ENCODE measurements around the gene FILIP1.

Gene FILIP1

GRCh38 chr6:75397656-75398465 is 95.7 kb downstream of the FILIP1 start:
- no peaks in the 10 kb centered on the region for H3K27me3 ChIP-seq (ENCODE audit: control insufficient read depth, insufficient read depth, low read length)
- no peaks in the 10 kb centered on the region for H3K36me3 ChIP-seq (ENCODE audit: control insufficient read depth, insufficient read depth, low read length)
- no peaks in the 10 kb centered on the region for H3K4me1 ChIP-seq (ENCODE audit: control insufficient read depth, insufficient read depth, low read length)
- H3K27ac ChIP-seq (ENCODE audit: low read depth, low read length), result no peak overlapping the region
- peaks cover under 1% of the 10 kb centered on the region; the same call in 1 of the 2 replicates for H3K9me3 ChIP-seq (ENCODE audit: control insufficient read depth, insufficient read depth, low read depth, low read length)
- H3K9ac ChIP-seq (ENCODE audit: low read length), result no peak overlapping the region
- H3K4me3 ChIP-seq (ENCODE audit: low read depth, low read length), result no peak overlapping the region

- Histone ChIP-seq H3K27ac (ENCODE audit: low read depth, low read length) (no peak overlapping the region), H3K9ac (ENCODE audit: low read length) (no peak overlapping the region), H3K4me1 (ENCODE audit: control insufficient read depth, insufficient read depth, low read length) (no peaks in the 10 kb centered on the region), H3K9me3 (ENCODE audit: control insufficient read depth, insufficient read depth, low read depth, low read length) (peaks cover 8% of the 10 kb centered on the region; the same call in 1 of the 2 replicates), H3K27me3 (ENCODE audit: control insufficient read depth, insufficient read depth, low read length) (no peaks in the 10 kb centered on the region), H3K36me3 (ENCODE audit: control insufficient read depth, insufficient read depth, low read length) (no peaks in the 10 kb centered on the region), H3K4me3 (ENCODE audit: low read depth, low read length) (no peak overlapping the region)
These were observed 96.4 kb downstream of the FILIP1 start for GRCh38 chr6:75397171-75397570.

- Histone ChIP-seq H3K36me3 (ENCODE audit: control insufficient read depth, insufficient read depth, low read length) (no peaks in the 10 kb centered on the region), H3K27me3 (ENCODE audit: control insufficient read depth, insufficient read depth, low read length) (no peaks in the 10 kb centered on the region), H3K9ac (ENCODE audit: low read length) (no peak overlapping the region), H3K9me3 (ENCODE audit: control insufficient read depth, insufficient read depth, low read depth, low read length) (peaks cover 10% of the 10 kb centered on the region; the same call in 1 of the 2 replicates), H3K4me1 (ENCODE audit: control insufficient read depth, insufficient read depth, low read length) (no peaks in the 10 kb centered on the region), H3K27ac (ENCODE audit: low read depth, low read length) (no peak overlapping the region), H3K4me3 (ENCODE audit: low read depth, low read length) (no peak overlapping the region)
These were observed 97.4 kb downstream of the FILIP1 start for GRCh38 chr6:75396005-75396800.

GRCh38 chr6:75393806-75394205 is 99.8 kb downstream of the FILIP1 start:
- no peaks in the 10 kb centered on the region for H3K4me1 ChIP-seq (ENCODE audit: control insufficient read depth, insufficient read depth, low read length)
- no peak overlapping the region for H3K9ac ChIP-seq (ENCODE audit: low read length)
- H3K36me3 ChIP-seq (ENCODE audit: control insufficient read depth, insufficient read depth, low read length), result no peaks in the 10 kb centered on the region
- no peak overlapping the region for H3K4me3 ChIP-seq (ENCODE audit: low read depth, low read length)
- H3K27ac ChIP-seq (ENCODE audit: low read depth, low read length), result no peak overlapping the region
- H3K27me3 ChIP-seq (ENCODE audit: control insufficient read depth, insufficient read depth, low read length), result no peaks in the 10 kb centered on the region
- H3K9me3 ChIP-seq (ENCODE audit: control insufficient read depth, insufficient read depth, low read depth, low read length), result peaks cover 10% of the 10 kb centered on the region; the same call in 1 of the 2 replicates

- Histone ChIP-seq H3K9me3 (ENCODE audit: control insufficient read depth, insufficient read depth, low read depth, low read length) (peaks cover 10% of the 10 kb centered on the region; the same call in 1 of the 2 replicates), H3K27me3 (ENCODE audit: control insufficient read depth, insufficient read depth, low read length) (no peaks in the 10 kb centered on the region), H3K27ac (ENCODE audit: low read depth, low read length) (no peak overlapping the region), H3K36me3 (ENCODE audit: control insufficient read depth, insufficient read depth, low read length) (no peaks in the 10 kb centered on the region), H3K9ac (ENCODE audit: low read length) (no peak overlapping the region), H3K4me3 (ENCODE audit: low read depth, low read length) (no peak overlapping the region), H3K4me1 (ENCODE audit: control insufficient read depth, insufficient read depth, low read length) (no peaks in the 10 kb centered on the region)
These were observed 102.3 kb downstream of the FILIP1 start for GRCh38 chr6:75391276-75391675.

DNA sequence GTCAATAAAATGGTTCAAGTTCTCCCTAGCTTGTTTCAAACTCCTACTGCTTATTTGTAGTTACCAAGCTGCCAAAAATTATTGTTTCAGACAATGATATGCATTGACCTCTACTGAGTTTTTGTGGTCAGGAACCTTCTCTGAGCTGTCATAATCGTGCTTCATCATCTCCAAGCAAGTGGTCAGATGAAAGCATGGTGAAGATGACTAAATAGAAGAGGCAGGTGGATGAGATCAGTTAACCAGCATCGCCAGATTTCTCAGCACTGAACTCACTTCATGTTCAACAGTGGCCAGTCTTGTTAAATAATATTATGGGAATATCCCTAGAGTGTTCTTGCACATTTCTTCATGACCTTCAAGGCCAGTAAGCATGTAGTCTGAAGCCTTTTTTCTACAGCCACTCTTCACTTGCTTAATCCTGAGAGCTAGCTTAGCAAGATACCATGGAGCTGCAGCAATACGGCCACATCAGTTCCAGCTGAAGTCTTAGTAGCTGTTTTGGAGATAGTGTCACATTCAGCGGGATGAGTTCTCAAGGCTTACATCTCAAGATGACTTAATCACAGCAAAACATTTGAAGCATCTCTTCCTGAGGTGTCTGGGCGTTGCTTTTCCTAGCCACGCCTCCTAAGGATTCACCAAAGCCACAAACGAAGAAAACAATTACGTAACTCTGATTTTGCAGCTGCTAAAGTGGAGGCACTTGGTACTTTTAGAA is 107.4 kb downstream of the FILIP1 start:
- no peaks in the 10 kb centered on the region for H3K27me3 ChIP-seq (ENCODE audit: control insufficient read depth, insufficient read depth, low read length)
- 0 out of 2 replicates have a peak, but pooled peaks cover 4% of the 10 kb centered on the region for H3K4me1 ChIP-seq (ENCODE audit: control insufficient read depth, insufficient read depth, low read length)
- H3K4me3 ChIP-seq (ENCODE audit: low read depth, low read length), result no peak overlapping the region
- no peaks in the 10 kb centered on the region for H3K9me3 ChIP-seq (ENCODE audit: control insufficient read depth, insufficient read depth, low read depth, low read length)
- no peaks in the 10 kb centered on the region for H3K36me3 ChIP-seq (ENCODE audit: control insufficient read depth, insufficient read depth, low read length)
- no peak overlapping the region for H3K9ac ChIP-seq (ENCODE audit: low read length)
- no peak overlapping the region for H3K27ac ChIP-seq (ENCODE audit: low read depth, low read length)

DNA sequence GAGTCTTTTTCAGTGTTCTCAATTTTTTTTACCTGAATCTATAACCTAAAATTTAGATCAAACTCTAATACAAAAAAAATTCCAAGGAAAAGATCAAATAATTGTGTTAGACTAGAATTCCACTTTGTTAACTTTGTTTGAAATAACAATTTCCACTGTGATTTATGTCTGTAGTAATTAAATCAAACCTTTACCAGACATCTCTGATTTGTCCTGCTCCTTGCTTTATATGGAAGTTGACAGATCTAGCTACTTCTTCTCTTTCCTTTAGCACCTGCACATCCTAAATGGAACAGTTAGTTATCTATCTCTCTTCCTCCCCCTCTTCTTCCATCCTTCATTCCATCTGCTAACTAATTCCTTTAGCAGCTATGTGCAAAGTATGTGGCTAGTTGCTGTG is 109.5 kb downstream of the FILIP1 start:
- Histone ChIP-seq H3K27me3 (ENCODE audit: control insufficient read depth, insufficient read depth, low read length) (no peaks in the 10 kb centered on the region), H3K36me3 (ENCODE audit: control insufficient read depth, insufficient read depth, low read length) (no peaks in the 10 kb centered on the region), H3K4me3 (ENCODE audit: low read depth, low read length) (no peak overlapping the region), H3K27ac (ENCODE audit: low read depth, low read length) (no peak overlapping the region), H3K9me3 (ENCODE audit: control insufficient read depth, insufficient read depth, low read depth, low read length) (no peaks in the 10 kb centered on the region), H3K9ac (ENCODE audit: low read length) (no peak overlapping the region), H3K4me1 (ENCODE audit: control insufficient read depth, insufficient read depth, low read length) (0 out of 2 replicates have a peak, but pooled peaks cover 4% of the 10 kb centered on the region)

- no peaks in the 10 kb centered on the region for H3K36me3 ChIP-seq (ENCODE audit: control insufficient read depth, insufficient read depth, low read length)
- no peak overlapping the region for H3K27ac ChIP-seq (ENCODE audit: low read depth, low read length)
- H3K4me1 ChIP-seq (ENCODE audit: control insufficient read depth, insufficient read depth, low read length), result peaks cover 12% of the 10 kb centered on the region
- no peaks in the 10 kb centered on the region for H3K27me3 ChIP-seq (ENCODE audit: control insufficient read depth, insufficient read depth, low read length)
- H3K4me3 ChIP-seq (ENCODE audit: low read depth, low read length), result no peak overlapping the region
- no peak overlapping the region for H3K9ac ChIP-seq (ENCODE audit: low read length)
- H3K9me3 ChIP-seq (ENCODE audit: control insufficient read depth, insufficient read depth, low read depth, low read length), result no peaks in the 10 kb centered on the region
These were observed 111.0 kb downstream of the FILIP1 start for GRCh38 chr6:75382634-75382900.

- H3K36me3 ChIP-seq (ENCODE audit: control insufficient read depth, insufficient read depth, low read length), result no peaks in the 10 kb centered on the region
- no peaks in the 10 kb centered on the region for H3K27me3 ChIP-seq (ENCODE audit: control insufficient read depth, insufficient read depth, low read length)
- no peak overlapping the region for H3K27ac ChIP-seq (ENCODE audit: low read depth, low read length)
- peaks cover 17% of the 10 kb centered on the region for H3K4me1 ChIP-seq (ENCODE audit: control insufficient read depth, insufficient read depth, low read length)
- no peaks in the 10 kb centered on the region for H3K9me3 ChIP-seq (ENCODE audit: control insufficient read depth, insufficient read depth, low read depth, low read length)
- no peak overlapping the region for H3K4me3 ChIP-seq (ENCODE audit: low read depth, low read length)
- H3K9ac ChIP-seq (ENCODE audit: low read length), result no peak overlapping the region
These were observed 111.5 kb downstream of the FILIP1 start for GRCh38 chr6:75381877-75382633.

DNA sequence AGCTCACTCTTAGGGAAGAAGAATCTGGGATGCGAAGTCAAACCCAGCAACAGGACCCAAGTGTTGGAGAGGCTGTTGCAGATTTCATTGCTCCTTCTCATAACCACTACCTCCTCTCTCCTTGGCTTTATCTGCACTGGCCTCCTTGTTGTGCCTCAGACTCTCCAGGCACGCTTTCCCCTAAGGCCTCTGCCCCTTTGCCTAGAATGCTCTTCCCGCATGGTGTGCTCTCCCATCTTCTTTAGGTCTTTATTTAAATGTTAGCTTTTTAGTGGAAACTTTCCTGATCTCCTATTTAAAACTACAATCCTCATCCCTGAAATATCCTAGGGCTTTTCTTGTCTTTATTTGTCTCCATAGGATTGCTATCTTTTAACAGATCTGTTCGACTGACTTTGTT is 114.1 kb downstream of the FILIP1 start:
- Histone ChIP-seq H3K4me1 (ENCODE audit: control insufficient read depth, insufficient read depth, low read length) (peaks cover 41% of the 10 kb centered on the region), H3K4me3 (ENCODE audit: low read depth, low read length) (no peak overlapping the region), H3K27ac (ENCODE audit: low read depth, low read length) (no peak overlapping the region), H3K27me3 (ENCODE audit: control insufficient read depth, insufficient read depth, low read length) (no peaks in the 10 kb centered on the region), H3K36me3 (ENCODE audit: control insufficient read depth, insufficient read depth, low read length) (no peaks in the 10 kb centered on the region), H3K9me3 (ENCODE audit: control insufficient read depth, insufficient read depth, low read depth, low read length) (no peaks in the 10 kb centered on the region), H3K9ac (ENCODE audit: low read length) (no peak overlapping the region)
